ENCODE results near the gene CD38.
"Not testable (repeated sequence)": the region's sequence is repeated elsewhere in the genome, so short reads cannot be mapped to it uniquely, and the experiment has no call there.

CD38 gene

DNA sequence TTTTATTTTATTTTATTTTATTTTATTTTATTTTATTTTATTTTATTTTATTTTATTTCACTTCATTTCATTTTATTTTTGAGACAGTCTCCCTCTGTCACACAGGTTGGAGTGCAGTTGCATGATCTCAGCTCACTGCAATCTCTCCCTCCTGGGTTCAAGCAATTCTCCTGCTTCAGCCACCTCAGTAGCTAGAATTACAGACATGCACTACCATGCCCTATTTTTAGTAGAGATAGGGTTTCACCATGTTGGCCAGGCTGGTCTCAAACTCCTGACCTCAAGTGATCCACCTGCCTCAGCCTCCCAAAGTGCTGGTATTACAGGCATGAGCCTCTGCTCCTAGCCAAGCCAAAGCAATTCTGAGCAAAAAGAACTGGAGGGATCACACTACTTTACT lies 24.4 kb downstream of the CD38 start:
- DNase-seq = not testable (repeated sequence)

DNA sequence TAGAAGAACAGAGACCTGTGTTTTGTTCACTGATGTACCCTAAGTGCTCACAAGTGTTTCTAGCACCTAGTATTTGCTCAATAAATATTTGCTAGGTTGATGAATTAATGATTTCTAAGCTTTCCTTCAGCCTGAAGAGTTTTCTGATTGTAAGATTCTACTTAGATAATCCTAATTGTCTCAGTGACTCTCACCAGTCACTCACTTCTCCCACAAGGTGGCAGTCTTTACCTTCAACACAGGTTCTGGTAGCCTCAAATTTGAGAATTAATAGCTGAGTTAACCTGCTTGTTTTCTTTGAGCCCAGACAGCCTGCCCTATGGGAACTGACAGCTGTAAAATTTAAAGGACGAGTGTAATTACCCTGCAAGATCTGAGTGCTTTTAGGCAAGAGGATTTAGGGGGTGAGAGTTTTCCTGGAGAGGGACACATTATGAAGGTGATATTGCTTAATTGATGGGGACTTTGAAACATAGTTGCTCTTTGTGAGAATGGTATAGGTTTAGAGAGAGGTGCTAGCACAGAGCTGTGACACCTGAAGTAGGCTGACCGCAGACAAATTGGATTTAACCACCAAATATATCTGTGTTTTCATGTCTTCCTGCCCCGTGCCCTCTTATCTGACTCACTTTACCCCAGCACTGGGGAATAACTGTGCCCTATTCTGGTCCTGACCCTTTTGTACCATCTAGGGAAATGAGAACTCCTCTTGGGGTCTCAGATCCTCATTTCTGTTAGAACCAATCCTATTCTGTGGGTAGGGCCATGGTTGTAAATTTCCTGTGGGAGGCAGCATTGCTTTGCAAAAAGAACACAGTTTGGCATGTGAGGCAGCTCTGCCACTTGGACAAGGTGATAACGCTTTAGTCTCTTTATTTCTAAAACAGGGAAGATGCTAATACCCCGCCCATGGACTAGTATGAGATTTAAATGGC lies 27.7 kb downstream of the CD38 start:
- DNase-seq = peak; percentile 51

DNA sequence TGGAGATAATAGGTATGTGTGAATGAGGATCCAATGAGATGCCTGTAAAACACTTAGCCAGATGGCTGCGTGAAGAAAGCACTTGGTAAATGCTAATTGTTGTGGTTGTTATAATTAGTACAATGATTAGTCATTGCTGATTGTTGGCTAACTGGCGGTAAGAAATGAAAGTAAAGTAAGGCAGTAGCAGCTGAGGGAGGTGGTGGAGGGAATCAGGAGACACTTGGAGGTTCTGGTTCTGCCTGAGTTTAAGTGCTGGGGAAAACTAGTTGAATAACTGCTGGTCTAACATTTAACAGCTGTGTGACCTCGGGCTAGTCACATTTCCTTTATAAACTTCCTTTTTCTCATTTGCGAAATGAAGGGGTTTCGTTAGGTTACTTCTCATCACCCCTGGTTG lies 30.9 kb downstream of the CD38 start:
- DNase-seq = no peak

DNA sequence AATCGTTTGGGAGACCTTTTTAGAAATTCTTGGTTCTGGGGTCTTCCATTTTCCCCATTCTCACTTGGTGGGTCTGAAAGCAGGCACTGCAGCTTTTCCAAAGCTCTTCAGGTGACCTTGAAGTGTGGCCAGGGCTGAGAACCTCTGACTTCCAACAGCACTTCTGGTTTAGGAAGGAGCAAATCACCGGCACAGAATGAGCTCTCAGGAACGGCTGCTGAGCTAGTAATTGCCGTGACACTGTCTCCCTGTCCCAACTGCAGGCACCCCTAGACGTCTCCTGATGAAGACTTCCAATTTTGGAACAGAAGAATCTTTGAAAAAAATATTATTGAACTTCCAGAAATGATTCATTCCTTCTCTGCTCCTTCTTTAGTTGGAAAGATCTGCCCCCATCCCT lies 31.3 kb downstream of the CD38 start:
- no peak for DNase-seq

DNA sequence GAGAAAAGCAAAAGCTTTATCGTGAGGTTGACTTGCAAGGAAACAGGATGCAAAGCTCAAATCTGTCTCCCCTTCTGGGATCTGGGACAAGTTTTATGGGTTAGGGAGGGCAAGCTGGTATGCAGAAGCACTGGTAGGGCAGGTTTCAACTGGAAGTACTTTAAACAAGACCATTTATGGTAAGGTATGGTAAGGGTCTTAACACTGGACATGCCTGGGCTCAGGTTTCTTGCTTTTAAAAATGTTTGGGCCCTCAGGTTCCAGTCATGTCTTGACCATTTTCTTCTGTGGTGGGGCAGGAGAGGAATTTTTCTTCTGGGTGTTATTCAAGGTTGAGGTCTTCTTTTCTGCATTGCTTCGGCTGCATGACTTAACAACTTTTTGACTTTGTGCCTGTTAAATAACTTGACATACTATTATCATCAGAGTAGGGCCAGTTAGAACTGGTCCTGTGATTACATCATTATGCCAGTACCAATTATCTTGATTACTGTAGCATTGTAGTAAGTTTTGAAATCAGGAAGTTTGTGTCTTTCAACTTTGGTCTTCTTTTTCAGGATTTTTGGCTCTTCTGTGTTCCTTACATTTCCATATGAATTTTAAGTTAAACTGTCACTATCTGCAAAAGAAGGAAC lies 33.7 kb downstream of the CD38 start:
- no peak for DNase-seq

DNA sequence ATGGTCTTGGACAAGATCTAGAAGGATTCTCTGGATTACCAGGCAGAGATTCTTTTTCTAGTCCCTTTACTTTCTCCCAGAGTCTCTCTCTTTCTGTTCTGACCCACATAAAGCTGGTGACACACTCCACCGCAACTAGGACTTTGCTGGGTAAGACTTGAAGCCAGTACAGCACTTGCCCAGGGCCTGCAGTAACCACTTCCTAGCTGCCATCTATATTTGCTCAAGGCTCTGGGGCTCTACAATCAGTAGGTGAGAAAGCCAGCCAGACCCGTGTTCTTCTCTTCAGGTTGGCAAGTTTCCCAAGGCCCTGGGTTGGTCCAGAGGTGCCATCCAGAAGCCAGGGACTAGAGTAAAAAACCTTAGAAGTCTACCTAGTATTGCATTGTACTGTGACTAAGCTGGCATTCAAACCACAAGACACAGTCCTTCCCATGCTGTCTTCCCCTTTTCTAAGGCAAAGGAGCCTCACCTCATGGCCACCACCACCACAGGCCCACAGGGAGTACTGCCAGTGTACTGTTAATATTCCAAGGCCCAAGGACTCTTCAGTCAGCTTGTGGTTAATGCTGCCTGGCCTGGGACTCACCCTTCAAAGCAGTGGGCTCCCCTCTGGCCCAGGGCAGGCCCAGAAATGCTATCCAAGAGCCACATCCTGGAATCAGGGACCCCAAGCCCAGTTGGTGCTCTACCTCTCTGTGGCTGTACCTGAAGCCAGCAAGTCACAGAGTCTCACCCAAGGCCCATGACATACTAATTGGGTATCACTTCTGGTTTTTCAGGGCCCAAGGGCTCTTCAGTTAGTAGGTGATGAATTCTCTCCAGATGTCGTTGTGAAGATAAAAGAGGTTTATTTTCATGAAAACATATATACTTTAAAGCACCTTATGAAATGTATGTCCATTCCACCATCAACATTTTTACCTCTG lies 54.7 kb downstream of the CD38 start:
- DNase-seq = no peak

DNA sequence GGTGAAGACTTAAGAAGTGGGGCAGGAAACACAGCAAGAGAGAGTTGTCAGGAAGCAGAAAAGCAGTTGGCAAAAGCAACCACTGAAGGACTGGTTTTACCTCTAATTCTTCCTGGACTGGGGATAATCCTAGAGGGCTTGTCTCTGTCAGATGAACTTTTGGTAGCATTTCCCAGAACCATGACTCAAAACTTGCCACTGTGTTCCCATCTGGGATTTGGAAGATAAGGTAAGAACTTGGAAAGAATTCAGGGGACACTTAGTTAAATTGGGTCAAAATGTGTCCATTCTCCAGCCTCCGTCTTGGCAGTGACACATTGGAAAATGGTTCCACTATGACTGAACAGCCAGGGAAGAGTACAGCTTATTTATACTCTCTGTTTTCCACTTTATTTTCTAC lies 55.7 kb downstream of the CD38 start:
- DNase-seq = no peak

DNA sequence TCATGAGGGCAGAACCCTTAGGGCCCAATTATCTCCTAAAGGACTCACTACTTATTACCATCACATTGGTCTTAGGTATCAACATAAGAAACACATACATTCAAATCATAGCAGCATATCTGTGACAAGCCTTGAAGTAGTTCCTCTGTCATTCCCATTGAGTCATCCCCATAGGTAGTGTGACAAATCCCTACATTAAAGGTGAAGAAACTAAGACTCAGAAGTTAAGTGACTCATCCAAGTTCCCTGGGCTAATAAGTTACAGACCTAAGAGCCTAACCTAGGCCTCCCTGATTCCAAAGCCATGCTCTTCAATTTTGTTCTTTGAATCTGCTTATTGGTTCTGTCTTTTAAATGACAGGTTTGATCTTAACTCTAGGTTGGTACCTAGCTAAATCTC lies 58.2 kb downstream of the CD38 start:
- DNase-seq = no peak

DNA sequence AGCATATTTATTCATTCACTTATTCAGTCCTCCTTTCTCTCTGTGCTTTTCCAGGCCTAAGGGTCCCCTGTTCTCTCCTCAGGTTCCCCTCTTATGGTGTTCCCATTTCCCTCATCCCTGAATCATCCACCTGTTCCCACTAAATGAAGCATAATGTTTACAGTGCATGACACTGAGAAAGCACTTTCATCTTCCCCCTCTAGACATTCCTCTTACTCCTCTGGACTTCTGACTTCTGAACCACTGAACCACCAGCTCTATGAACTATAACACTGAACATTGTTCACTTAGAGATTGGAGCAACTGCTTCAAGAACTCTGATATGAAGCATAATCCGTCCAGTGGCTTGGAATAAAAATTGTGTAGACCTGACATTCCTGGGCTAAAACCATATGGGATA lies 59.5 kb downstream of the CD38 start:
- DNase-seq = no peak

DNA sequence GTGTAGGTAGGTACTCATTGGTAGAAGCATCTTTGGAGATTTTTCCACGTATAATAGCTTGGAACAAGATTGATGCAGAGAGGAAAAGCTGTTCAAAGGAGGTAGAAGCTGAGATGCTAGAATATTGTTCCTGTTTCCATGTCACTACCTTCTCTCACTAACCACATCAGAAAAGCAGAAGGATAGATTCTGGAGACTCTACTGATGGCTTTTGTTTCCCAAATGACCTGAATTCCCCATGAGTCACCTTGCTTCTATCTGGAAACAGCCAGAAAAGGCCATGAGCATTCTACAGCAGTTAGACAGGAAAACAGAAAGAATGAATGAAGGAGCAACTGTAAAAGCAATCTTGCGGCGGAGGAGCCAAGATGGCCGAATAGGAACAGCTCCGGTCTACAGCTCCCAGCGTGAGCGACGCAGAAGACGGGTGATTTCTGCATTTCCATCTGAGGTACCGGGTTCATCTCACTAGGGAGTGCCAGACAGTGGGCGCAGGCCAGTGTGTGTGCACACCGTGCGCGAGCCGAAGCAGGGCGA lies 63.1 kb downstream of the CD38 start:
- not testable (repeated sequence) for DNase-seq

DNA sequence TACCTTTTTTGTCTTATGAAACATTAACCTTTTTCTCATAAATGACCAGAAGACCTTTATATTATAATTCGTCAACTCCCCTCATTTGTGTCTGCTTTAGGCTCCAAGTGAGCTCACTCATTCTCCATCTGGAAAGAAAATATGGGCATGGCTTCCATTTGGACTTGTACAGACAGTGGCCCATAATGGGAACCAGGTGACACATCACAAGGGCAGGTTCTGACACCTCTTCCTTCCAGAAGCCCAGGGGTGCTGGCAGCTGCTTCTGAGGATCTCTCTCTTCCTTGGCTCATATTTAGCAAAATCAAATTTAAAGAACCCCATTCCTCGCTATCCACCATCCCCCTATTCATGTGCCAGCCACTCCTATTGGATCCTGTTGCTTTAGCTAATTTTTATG lies 69.6 kb downstream of the CD38 start:
- no peak for DNase-seq

DNA sequence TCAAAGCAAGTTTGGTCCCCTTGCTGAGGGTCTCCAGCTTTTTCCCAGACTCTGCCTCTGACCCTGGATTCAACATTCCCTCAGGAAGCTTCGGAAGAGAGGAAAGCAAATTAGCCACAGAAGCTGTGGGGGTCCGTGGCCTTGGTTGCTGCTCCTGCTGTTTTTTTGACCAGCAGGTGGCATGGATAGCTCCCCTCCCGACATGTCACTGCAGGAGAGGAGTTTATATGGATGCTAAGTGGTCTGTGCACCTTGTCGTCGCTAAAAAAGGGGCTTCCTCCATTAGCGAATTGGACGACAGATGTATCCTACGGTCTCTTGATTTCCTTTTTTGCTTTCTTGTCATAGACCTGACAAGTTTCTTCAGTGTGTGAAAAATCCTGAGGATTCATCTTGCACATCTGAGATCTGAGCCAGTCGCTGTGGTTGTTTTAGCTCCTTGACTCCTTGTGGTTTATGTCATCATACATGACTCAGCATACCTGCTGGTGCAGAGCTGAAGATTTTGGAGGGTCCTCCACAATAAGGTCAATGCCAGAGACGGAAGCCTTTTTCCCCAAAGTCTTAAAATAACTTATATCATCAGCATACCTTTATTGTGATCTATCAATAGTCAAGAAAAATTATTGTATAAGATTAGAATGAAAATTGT lies 70.2 kb downstream of the CD38 start:
- DNase-seq = no peak

DNA sequence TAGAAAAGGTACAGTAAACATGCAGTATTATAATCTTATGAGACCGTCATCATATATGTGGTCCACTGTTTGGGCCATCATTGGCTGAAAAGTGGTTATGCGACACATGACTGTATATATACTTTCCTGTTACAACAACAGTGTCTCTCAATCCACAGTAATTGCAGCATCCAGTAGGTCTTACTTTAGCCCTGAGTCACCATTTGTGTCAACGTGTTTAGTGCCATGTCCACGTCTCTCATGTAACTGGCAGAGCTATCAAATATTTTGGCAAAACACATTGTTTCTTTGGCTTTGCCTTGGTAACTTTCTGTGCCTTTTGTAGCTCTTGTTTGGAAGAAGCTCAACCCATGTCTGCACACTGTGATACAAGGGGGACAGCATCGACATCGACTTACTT lies 73.8 kb downstream of the CD38 start:
- DNase-seq = no peak

DNA sequence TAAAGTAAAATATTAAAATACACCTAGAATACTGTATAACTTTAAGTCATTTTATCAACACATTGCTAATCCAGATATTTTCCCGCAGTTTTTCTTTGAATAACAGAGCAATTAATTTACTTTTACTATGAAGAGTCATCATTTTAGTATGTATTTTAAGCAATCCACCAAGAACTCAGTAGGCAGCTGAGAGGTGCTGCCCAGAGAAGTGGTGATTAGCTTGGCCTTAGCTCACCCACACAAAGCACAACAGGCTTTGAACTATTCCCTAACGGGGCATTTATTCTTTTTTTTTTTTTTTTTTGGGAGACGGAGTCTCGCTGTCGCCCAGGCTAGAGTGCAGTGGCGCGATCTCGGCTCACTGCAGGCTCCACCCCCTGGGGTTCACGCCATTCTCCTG lies 74.4 kb downstream of the CD38 start:
- no peak for DNase-seq

DNA sequence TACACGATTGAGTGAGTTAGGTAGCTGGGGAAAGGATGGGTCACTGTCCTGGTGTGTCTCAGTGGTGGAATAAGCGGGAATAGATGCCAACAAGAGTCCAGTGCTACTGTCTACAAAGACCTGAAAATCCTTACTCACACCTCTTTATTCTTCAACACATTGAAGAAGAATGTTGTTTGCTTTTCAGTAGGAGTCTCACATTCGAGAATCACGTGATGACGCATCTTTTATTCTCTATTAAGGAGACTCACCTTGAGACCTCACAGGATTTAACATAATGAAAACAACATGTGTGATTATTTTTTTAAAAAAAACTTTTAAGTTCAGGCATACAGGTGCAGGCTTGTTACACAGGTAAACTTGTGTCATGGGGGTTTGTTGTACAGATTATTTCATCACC lies 75.2 kb downstream of the CD38 start:
- no peak for DNase-seq

DNA sequence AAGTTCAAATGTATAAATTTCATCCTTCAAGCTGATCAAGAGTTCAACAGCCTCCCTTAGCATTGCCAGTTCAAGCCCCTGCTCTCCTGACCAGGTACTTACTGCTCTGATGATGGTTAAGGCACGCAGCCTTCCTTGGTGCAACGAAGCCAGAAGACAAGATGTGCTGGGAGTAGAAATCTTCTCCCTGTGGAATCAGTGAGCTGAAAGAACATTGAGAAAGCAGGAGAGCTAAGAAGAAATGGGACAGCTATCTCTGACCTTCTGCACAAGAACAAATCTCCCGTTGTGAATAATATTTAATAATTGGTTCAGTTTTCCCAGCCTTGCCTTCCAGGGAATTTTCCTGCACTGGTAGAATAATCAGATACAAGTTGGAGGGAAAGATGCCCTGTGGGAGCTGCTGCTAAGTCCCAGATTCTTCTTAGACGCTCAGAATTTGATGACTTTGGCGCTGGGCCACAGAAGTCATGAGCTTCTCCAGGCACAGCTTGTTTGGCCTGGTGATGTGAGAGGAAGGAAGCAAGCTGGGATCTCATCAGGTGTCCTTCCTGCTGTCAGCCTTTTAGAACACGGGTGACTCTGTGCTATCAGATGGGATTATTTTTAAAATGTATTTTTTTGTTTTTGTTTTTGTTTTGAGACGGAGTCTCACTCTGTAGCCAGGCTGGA lies 77.8 kb downstream of the CD38 start:
- DNase-seq = no peak

DNA sequence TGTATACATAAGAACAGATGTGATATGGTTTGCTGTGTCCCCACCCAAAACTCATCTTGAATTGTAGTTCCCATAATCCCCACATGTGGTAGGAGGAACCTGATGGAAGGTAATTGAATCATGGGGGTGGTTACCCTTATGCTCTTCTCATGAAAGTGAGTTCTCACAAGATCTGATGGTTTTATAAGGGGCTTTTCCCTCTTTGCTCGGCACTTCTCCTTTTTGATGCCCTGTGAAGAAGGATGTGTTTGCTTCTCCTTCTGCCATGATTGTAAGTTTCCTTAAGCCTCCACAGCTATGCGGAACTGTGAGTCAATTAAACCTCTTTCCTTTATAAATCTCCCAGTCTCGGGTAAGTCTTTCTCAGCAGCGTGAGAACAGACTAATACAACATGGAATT lies 83.1 kb downstream of the CD38 start:
- not testable (repeated sequence) for DNase-seq

DNA sequence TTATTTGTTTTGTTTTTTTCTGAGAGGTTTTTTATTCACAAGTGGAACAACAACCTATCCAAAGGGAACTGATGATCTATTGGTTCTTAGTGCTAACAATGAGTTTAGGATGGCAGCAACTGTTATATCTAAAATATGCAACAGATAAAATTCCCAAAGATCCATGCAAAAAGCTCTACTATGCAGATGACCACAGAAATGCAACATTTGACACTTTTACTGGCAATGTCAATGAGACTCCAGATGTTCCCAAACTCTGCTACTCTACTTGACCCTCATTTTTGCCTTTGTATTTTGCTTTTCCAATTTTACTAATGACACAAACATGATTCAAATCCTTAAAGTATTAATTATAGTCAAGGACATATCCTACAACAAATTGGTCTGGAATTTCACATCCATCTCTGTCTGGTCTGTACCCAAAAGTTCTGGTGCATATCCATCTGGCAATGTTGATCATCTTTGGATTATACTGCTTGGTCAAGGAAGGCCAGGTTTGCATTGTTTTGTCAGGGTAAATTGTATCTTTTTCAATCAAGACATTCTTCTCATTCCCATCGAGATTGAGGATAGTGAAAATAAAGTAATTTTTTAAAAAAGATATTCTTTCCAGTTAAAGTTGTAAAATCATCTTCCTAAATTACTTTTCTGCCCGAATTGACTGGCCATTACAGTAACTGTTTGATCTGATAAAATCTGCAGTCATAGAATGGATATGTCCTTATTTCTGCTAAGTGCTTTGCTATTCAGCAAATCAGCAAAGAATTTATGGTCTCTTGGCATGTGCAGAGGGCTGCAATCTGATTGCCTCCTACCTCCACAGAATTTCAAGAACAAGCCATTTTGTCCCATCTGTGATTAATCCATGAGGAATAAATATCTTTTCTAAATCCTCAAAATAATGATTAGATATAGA lies 86.8 kb downstream of the CD38 start:
- no peak for DNase-seq

DNA sequence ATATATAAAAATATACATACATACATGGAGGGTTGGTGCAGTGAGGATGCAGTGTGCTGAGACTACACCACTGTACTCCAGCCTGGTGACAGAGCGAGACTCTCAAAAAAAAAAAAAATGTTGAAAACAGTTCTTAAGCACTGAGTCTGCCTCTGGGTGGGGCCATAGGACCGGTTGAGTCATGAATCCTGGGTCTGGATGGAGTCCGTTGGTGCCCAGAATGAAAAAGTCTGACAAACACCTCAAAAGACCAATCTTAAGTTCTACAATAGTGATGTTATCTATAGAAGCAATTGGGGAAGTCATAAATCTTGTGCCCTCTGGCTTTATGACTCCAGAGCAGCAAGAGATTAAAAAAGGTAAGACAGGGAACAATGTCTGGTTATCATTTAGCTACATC lies 90.0 kb downstream of the CD38 start:
- no peak for DNase-seq

DNA sequence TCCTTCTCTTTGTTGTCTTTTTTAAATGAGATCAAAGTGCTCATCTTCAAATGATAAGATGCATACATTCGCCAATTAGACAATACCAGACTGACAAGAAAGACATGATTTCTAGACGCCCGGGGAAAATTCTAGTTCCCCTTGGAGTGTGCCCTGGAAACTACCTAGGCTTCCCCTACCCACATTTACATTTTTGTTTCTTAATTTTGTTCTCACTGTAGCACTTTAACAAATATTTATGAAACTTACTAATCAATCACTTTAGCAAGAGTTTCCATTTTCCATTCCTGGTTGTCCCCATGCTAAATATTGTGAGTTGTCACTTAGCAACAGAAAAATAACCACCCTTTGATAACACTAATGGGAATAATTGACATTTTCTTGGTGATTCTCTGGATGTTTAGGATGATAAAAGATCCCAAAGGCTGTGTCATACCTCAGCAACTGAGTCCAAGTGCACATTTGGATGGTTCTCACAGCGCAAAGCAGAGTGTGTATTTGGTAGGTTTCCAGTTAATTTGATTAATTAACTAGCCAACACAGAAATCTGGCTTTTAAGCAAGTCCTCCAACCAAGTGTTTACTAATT lies 90.8 kb downstream of the CD38 start:
- DNase-seq = no peak

DNA sequence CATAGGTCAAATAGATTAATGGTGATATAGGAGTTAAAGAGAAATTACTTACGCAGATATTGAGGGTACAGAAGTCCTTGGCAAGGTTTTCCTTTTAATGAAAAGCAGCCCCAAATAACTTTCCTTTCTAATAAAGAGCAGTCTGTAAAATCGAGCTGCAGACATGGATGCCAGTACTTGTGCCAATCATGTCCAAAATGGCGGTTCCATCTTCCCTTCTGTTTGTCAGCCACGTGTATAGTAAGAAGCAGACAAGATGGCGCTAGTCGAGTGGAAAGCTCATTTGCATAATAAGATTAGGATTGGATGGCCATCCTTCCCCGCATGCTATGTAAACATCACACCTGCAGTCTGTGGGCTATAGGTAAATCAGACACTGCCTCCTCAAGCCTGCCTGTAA lies 92.0 kb downstream of the CD38 start:
- no peak for DNase-seq
